Measurements from ENCODE around the gene PCGF2. TPM values are rescaled to one million over a fixed set of nuclear protein-coding genes. Genes with fewer than 3 reads are reported as not detected.

The PCGF2 gene
- polyA plus RNA-seq, 1 donor from 2014 or later: 11.7 TPM

DNA sequence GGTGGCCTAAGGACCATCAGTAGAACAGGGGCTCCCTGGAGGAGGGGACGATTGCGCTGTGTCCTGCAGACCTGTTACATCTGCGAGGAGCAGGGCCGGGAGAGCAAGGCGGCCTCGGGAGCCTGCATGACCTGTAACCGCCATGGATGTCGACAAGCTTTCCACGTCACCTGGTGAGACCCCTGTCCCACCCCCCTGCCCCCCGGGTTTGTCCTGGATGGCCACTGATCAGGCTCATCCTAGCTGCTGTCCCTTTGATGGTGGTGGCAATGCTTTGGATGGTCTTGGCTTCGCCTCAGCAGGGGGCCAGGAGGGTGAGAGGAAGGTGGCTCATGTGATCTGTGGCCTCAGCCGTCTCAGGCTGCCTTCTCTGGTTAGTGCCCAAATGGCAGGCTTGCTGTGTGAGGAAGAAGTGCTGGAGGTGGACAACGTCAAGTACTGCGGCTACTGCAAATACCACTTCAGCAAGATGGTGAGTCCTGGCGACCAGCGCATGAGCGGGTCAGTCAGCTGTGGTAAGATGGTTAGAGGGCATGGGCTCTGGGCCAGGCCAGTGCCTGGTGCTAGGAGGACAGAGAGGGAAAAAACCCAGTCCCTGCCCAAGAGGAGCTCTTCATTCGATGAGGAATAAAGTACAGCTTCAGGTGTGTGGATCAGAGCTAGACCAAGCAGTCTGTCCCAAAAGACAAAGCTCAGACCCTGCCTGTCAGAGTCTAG is 38.9 kb downstream of the PCGF2 start:
- TF ChIP-seq POLR2AphosphoS5 (IDR thresholded peaks at IDR 0.05): no peak
- no peak overlapping the region for H3K4me2 ChIP-seq (ENCODE audit: low read length)
- H3K36me3 ChIP-seq (ENCODE audit: insufficient read depth, low read length): no peaks in the 10 kb centered on the region
- no peaks in the 10 kb centered on the region for H3F3A ChIP-seq (ENCODE audit: insufficient read depth, low read length, poor library complexity, severe bottlenecking)
- H3K9me3 ChIP-seq (ENCODE audit: low read length): no peaks in the 10 kb centered on the region
- H3K9ac ChIP-seq (ENCODE audit: low read length): no peak overlapping the region
- no peak overlapping the region for H3K4me3 ChIP-seq (ENCODE audit: low read length)
- H2AFZ ChIP-seq (ENCODE audit: low read depth, low read length): no peak overlapping the region
- peaks cover 16% of the 10 kb centered on the region for H3K79me2 ChIP-seq (replicated peaks; ENCODE audit: insufficient read depth, low read length)
- H3K9me2 ChIP-seq (ENCODE audit: insufficient read depth, low read length): no peaks in the 10 kb centered on the region
- H3K27ac ChIP-seq (ENCODE audit: low read length): no peak overlapping the region
- H4K20me1 ChIP-seq (ENCODE audit: insufficient read depth): no peaks in the 10 kb centered on the region
- H3K27me3 ChIP-seq (ENCODE audit: insufficient read depth, low read depth, low read length): peaks cover 2% of the 10 kb centered on the region

DNA sequence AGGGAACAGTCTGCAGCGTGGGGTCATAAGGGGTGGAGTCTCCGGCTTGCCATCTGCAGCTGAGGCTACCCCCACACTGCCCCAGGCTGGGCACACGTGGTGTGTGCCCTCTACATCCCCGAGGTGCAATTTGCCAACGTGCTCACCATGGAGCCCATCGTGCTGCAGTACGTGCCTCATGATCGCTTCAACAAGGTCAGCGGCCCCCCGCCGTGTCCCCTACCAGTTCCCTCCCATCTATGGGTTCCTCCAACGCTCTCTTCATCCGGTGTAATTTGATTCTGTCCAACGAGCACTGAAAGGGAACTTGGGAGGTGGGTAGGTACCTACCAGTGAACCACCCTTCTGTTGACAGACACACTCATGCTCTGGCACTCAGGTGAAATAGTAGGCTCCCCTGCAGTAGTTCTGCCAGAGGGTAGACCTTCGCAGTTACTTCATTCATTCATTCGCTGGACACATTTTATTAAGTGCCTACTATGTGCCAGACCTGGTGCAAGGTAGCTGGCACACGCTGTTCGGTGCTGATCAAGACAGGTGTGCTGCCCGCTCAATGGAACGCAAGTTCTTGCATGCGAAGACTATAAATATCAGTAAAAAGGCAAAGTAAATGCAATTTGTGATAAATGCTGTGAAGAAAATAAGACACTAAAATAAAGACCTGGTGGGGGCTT is 40.3 kb downstream of the PCGF2 start:
- Histone ChIP-seq H3K4me3 (ENCODE audit: low read length) (peak overlapping the region; percentile 91), H3K4me2 (ENCODE audit: low read length) (no peak overlapping the region), H3K27me3 (ENCODE audit: insufficient read depth, low read depth, low read length) (peaks cover 16% of the 10 kb centered on the region), H3K27ac (ENCODE audit: low read length) (no peak overlapping the region), H3K9ac (ENCODE audit: low read length) (no peak overlapping the region), H3K9me2 (ENCODE audit: insufficient read depth, low read length) (no peaks in the 10 kb centered on the region), H3K36me3 (ENCODE audit: insufficient read depth, low read length) (no peaks in the 10 kb centered on the region), H3F3A (ENCODE audit: insufficient read depth, low read length, poor library complexity, severe bottlenecking) (no peaks in the 10 kb centered on the region), H3K9me3 (ENCODE audit: low read length) (no peaks in the 10 kb centered on the region), H3K79me2 (replicated peaks; ENCODE audit: insufficient read depth, low read length) (peaks cover 19% of the 10 kb centered on the region), H2AFZ (ENCODE audit: low read depth, low read length) (no peak overlapping the region), H4K20me1 (ENCODE audit: insufficient read depth) (no peaks in the 10 kb centered on the region)
- TF ChIP-seq RAD21 (conservative IDR thresholded peaks at IDR 0.05): no peak
- TF ChIP-seq EZH2 (IDR thresholded peaks at IDR 0.05; ENCODE audit: borderline replicate concordance, insufficient read depth, low read length, poor library complexity, severe bottlenecking): no peak
- no peak for TF ChIP-seq POLR2AphosphoS5 (IDR thresholded peaks at IDR 0.05)
- no peak for TF ChIP-seq SMC3 (conservative IDR thresholded peaks at IDR 0.05; ENCODE audit: poor library complexity)
- TF ChIP-seq, protein P1, sequence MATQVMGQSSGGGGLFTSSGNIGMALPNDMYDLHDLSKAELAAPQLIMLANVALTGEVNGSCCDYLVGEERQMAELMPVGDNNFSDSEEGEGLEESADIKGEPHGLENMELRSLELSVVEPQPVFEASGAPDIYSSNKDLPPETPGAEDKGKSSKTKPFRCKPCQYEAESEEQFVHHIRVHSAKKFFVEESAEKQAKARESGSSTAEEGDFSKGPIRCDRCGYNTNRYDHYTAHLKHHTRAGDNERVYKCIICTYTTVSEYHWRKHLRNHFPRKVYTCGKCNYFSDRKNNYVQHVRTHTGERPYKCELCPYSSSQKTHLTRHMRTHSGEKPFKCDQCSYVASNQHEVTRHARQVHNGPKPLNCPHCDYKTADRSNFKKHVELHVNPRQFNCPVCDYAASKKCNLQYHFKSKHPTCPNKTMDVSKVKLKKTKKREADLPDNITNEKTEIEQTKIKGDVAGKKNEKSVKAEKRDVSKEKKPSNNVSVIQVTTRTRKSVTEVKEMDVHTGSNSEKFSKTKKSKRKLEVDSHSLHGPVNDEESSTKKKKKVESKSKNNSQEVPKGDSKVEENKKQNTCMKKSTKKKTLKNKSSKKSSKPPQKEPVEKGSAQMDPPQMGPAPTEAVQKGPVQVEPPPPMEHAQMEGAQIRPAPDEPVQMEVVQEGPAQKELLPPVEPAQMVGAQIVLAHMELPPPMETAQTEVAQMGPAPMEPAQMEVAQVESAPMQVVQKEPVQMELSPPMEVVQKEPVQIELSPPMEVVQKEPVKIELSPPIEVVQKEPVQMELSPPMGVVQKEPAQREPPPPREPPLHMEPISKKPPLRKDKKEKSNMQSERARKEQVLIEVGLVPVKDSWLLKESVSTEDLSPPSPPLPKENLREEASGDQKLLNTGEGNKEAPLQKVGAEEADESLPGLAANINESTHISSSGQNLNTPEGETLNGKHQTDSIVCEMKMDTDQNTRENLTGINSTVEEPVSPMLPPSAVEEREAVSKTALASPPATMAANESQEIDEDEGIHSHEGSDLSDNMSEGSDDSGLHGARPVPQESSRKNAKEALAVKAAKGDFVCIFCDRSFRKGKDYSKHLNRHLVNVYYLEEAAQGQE (IDR thresholded peaks at IDR 0.05; ENCODE audit: borderline replicate concordance): no peak
- TF ChIP-seq, protein P2, sequence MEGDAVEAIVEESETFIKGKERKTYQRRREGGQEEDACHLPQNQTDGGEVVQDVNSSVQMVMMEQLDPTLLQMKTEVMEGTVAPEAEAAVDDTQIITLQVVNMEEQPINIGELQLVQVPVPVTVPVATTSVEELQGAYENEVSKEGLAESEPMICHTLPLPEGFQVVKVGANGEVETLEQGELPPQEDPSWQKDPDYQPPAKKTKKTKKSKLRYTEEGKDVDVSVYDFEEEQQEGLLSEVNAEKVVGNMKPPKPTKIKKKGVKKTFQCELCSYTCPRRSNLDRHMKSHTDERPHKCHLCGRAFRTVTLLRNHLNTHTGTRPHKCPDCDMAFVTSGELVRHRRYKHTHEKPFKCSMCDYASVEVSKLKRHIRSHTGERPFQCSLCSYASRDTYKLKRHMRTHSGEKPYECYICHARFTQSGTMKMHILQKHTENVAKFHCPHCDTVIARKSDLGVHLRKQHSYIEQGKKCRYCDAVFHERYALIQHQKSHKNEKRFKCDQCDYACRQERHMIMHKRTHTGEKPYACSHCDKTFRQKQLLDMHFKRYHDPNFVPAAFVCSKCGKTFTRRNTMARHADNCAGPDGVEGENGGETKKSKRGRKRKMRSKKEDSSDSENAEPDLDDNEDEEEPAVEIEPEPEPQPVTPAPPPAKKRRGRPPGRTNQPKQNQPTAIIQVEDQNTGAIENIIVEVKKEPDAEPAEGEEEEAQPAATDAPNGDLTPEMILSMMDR (IDR thresholded peaks at IDR 0.05; ENCODE audit: poor library complexity, severe bottlenecking): no peak
- no peak for TF ChIP-seq MXI1 (conservative IDR thresholded peaks at IDR 0.05; ENCODE audit: poor library complexity, severe bottlenecking)

Measured in neural cell (in vitro differentiated cells).